ENCODE results near the gene ABHD12B. TPM values are rescaled to one million over a fixed set of nuclear protein-coding genes. Genes with fewer than 3 reads are reported as not detected.
A peak's percentile ranks its signal among the peaks of the same experiment; 100 is the strongest.

Gene ABHD12B, protein sequence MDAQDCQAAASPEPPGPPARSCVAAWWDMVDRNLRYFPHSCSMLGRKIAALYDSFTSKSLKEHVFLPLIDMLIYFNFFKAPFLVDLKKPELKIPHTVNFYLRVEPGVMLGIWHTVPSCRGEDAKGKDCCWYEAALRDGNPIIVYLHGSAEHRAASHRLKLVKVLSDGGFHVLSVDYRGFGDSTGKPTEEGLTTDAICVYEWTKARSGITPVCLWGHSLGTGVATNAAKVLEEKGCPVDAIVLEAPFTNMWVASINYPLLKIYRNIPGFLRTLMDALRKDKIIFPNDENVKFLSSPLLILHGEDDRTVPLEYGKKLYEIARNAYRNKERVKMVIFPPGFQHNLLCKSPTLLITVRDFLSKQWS
- not detected for total RNA-seq

DNA sequence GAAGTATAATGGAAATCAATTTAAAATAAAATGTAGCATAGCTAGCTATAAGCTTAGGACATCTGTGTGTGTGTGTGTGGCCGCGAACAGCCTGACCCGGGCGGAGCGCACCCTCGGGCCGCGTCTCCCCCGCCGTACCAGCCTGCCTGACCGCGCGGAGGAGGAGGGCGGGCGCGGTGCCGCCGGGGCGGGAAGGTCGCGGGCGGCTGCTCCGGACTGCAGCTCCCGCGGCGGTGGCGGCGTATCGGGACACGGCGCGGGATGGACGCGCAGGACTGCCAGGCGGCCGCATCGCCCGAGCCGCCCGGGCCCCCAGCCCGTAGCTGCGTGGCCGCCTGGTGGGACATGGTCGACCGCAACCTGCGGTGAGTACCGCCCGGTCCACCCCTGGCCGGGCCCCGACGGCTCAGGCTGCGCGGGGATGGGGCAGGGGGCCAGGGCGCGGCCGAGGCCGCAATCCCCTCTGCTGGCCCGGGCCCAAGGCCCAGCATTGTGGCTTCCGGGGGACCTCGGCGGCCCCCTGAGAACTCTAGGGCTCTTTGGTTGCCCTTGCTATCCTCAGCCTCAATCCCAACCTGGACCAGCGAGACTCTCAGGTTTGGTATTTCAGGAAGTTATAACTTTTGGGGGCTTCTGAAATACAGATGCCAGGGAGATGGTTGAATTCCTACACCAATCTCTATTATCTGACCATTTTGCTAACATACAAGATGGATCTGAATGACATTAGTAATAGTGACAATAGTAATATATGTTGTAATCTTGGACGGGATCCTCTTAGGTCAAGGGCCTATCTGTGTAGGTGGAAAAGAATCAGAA, at the start of gene ABHD12B:
ABHD12B (plus strand) TSS at position 140 of the 819 bp plus-strand sequence; CDS start at position 262, 122 bp downstream.
- Histone ChIP-seq H3K4me1 (ENCODE audit: control insufficient read depth in 1 of 2, low read depth in 2 of 2) (peaks cover 0 to 4% of the 10 kb centered on the region in 2 donors), H3K36me3 (no peaks in the 10 kb centered on the region), H3K4me3 (peak within 1 kb of the TSS; percentile 54), H3K27me3 (replicated peaks; ENCODE audit: insufficient read depth) (peaks cover 7% of the 10 kb centered on the region), H3K9me3 (no peaks in the 10 kb centered on the region), H3K27ac (no peak within 1 kb of the TSS)
- DNase-seq (ENCODE audit: low spot score) (no peak), ATAC-seq (ENCODE audit: insufficient number of reproducible peaks, low FRiP score, low read depth) (no peak)
- TF ChIP-seq, protein P1, sequence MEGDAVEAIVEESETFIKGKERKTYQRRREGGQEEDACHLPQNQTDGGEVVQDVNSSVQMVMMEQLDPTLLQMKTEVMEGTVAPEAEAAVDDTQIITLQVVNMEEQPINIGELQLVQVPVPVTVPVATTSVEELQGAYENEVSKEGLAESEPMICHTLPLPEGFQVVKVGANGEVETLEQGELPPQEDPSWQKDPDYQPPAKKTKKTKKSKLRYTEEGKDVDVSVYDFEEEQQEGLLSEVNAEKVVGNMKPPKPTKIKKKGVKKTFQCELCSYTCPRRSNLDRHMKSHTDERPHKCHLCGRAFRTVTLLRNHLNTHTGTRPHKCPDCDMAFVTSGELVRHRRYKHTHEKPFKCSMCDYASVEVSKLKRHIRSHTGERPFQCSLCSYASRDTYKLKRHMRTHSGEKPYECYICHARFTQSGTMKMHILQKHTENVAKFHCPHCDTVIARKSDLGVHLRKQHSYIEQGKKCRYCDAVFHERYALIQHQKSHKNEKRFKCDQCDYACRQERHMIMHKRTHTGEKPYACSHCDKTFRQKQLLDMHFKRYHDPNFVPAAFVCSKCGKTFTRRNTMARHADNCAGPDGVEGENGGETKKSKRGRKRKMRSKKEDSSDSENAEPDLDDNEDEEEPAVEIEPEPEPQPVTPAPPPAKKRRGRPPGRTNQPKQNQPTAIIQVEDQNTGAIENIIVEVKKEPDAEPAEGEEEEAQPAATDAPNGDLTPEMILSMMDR (IDR thresholded peaks at IDR 0.05), result no peak

DNA sequence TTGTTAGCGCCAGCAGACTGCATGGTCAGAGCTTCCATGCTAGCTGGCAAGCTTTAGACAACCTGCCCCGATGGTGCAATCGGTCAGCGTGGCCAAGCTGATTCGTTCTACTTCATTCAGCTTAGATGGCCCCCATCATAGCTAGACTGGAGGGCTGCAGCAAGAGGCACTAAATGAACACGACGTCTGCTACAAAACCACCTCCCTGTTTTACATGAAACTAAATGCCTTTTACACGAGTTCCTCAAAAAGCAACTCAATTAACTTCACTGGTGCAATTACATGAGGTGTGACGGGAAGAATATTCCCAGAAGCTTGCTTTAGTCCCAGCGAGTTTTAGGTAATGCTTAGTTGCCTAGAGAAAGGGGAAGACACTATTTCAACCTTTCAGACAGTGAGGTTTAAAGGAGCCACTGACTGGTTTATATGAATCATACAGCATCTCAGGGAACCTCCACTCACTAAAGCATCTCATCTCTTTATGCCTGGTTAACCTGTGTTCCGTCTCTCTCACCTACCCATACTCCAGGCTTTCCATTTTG, 49.3 kb upstream of the ABHD12B start:
- H3K4me1 ChIP-seq (ENCODE audit: control insufficient read depth in 1 of 2, low read depth in 2 of 2), result peaks cover 8 to 19% of the 10 kb centered on the region in 2 donors
- H3K27me3 ChIP-seq (replicated peaks; ENCODE audit: insufficient read depth), result no peaks in the 10 kb centered on the region
- TF ChIP-seq, protein P1 (IDR thresholded peaks at IDR 0.05), result no peak
- no peak overlapping the region for H3K4me3 ChIP-seq
- H3K9me3 ChIP-seq, result no peaks in the 10 kb centered on the region
- ATAC-seq (ENCODE audit: insufficient number of reproducible peaks, low FRiP score, low read depth) (no peak), DNase-seq (ENCODE audit: low spot score) (no peak)
- no peak overlapping the region for H3K27ac ChIP-seq
- no peaks in the 10 kb centered on the region for H3K36me3 ChIP-seq

DNA sequence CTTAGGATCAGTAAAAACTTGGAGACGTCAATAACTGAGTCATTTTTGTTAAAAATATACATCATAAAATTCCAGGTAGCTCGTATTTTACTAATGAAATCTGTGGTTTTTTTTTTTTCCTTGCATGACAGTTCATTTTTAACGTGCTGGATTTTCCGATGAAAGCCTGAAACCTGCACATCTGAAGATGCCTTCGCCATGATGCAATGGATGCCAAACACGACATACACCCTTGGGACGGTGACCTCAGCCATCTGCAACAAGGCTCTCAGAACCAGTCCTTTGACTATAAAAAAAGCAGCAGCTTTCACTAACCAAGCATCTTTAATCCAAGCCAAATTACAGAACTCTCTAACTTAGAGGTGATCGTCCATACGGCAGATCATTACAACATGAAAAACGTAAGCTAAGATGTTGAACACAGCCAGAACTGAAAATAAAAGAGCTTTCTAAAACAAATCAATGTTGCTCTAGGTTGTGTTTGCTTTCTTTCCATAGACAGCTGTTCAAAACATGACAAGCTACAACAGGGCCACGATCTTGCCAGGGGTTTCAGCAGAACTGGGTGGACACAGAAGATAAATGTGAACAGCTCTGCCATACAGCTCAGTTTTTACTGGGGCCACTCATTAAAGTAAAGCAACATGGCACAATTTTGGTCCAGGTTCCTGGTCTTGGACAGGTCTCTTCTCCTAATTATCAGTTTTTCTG, 48.6 kb upstream of the ABHD12B start:
- TF ChIP-seq, protein P1 (IDR thresholded peaks at IDR 0.05), result no peak
- peak overlapping the region; percentile 41 for H3K4me3 ChIP-seq
- no peak for ATAC-seq (ENCODE audit: insufficient number of reproducible peaks, low FRiP score, low read depth)

DNA sequence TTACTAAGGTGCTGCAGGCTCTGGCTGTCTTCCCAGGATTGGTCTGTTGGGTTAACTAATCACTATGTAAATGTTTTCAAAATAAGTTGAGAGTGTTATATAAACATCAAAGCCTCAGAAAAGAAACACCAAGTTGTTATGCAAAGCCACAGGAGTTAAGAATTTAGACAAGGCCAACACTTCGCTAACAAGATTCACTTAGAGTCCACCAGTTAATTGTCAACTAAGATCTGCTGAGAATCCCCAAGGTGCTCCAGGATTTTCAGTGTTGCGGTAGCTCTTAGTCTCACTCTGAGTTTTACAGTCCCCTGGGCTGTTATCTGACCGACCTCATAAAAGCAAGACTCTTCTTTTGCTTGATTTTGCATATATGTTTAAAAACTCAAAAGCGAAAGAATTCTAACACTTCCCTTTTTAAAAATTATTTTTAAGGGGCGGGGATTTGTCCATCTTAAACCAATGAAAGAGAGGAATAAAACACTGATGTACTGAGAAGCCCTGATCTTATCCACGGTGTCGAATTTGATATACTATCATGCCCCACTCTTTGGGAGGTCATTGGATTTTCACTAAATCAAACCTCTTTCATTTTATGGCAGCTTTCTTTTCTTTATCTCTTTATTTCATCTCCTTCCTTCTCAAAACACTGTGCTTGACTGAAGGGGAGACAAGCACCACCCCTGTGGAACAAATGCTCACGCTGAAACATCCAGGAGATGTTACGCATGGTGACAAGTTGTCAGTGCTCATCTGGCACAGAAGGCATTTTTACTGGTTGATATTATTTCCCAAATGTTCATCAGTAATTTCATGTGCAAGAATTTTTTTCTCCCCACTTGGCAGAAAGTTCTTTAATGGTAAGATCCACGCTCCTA, 47.9 kb upstream of the ABHD12B start:
- peak overlapping the region in 1 of 2 donors; percentile 25 for H3K27ac ChIP-seq
- H3K9me3 ChIP-seq, result no peaks in the 10 kb centered on the region
- ATAC-seq (ENCODE audit: insufficient number of reproducible peaks, low FRiP score, low read depth) (no peak), DNase-seq (ENCODE audit: low spot score) (no peak)
- no peaks in the 10 kb centered on the region for H3K27me3 ChIP-seq (replicated peaks; ENCODE audit: insufficient read depth)
- peak overlapping the region; percentile 41 for H3K4me3 ChIP-seq
- TF ChIP-seq, protein P1 (IDR thresholded peaks at IDR 0.05), result no peak
- H3K4me1 ChIP-seq (ENCODE audit: control insufficient read depth in 1 of 2, low read depth in 2 of 2), result peaks cover 8 to 22% of the 10 kb centered on the region in 2 donors
- no peaks in the 10 kb centered on the region for H3K36me3 ChIP-seq

More for the DNA sequence above, 48.6 kb upstream of the ABHD12B start:
- Histone ChIP-seq H3K9me3 (no peaks in the 10 kb centered on the region), H3K27ac (peak overlapping the region in 1 of 2 donors; percentile 25), H3K36me3 (no peaks in the 10 kb centered on the region), H3K4me1 (ENCODE audit: control insufficient read depth in 1 of 2, low read depth in 2 of 2) (peaks cover 8 to 19% of the 10 kb centered on the region in 2 donors), H3K27me3 (replicated peaks; ENCODE audit: insufficient read depth) (no peaks in the 10 kb centered on the region)
- no peak for DNase-seq (ENCODE audit: low spot score)

All from thoracic aorta (tissue), 2 donors.